MM.1S (cell line): ENCODE results near the gene CANT1.

Source experiments
- EZH2 ChIP-seq: fragments of 300-600 bp; sonication (generic); optimal IDR thresholded peaks from 2 replicates; pipeline ENCODE3; 2017; ENCODE audit warnings: low read depth, mild to moderate bottlenecking, antibody characterized with exemption, low read length, mixed read lengths
- TF ChIP-seq, protein P1 (sequence below): fragments of 300-600 bp; sonication (generic); IDR thresholded peaks from 2 replicates; pipeline ENCODE4 v1.5.1; 2016; ENCODE audit warnings: antibody characterized with exemption, low read length, mixed read lengths

DNA sequence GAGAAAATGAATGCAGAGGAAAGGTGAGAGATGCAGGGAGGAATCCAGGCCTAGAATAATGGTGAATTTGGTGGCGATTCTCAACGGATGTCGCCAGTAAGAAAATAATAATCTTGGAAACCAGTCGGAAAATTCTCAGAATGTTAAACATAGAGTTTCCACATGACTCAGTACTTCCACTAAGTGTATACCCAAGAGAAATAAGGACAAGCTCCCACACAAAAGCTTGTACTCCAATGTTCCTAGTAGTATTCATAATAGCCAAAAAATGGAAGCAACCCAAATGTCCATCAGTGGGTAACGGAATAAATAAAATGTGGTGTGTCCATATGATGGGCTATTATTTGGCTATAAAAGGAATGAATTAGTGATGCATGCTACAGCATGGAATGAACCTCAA lies 45.6 kb upstream of the CANT1 start:
- no peak for TF ChIP-seq EZH2
- TF ChIP-seq, protein P1, sequence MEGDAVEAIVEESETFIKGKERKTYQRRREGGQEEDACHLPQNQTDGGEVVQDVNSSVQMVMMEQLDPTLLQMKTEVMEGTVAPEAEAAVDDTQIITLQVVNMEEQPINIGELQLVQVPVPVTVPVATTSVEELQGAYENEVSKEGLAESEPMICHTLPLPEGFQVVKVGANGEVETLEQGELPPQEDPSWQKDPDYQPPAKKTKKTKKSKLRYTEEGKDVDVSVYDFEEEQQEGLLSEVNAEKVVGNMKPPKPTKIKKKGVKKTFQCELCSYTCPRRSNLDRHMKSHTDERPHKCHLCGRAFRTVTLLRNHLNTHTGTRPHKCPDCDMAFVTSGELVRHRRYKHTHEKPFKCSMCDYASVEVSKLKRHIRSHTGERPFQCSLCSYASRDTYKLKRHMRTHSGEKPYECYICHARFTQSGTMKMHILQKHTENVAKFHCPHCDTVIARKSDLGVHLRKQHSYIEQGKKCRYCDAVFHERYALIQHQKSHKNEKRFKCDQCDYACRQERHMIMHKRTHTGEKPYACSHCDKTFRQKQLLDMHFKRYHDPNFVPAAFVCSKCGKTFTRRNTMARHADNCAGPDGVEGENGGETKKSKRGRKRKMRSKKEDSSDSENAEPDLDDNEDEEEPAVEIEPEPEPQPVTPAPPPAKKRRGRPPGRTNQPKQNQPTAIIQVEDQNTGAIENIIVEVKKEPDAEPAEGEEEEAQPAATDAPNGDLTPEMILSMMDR, result no peak
